ENCODE results near the gene TEX10.

GRCh38 chr9:100355561-100355960 is 2.8 kb upstream of the TEX10 start:
- TF ChIP-seq CTCF (IDR thresholded peaks at IDR 0.05) (no peak), POLR2A (IDR thresholded peaks at IDR 0.05; ENCODE audit: low read depth) (no peak)
